KMS-11 (cell line): ENCODE results near the gene PTP4A2.

Experiments used
- H2AFZ ChIP-seq: fragments of 200-600 bp; sonication (generic); 2 replicates; pipeline ENCODE4 v1.6.1; 2016; ENCODE audit warnings: antibody characterized with exemption, mixed run types, low read depth
- H3K27ac ChIP-seq: fragments of 200-600 bp; sonication (generic); 2 replicates; pipeline ENCODE4 v1.6.1; 2016; ENCODE audit warnings: mild to moderate bottlenecking, mixed run types
- H3K27me3 ChIP-seq: fragments of 200-600 bp; sonication (generic); 2 replicates; pipeline ENCODE4 v1.6.1; 2017; ENCODE audit warnings: mild to moderate bottlenecking, low read depth, mixed run types, moderate library complexity; ENCODE audit not compliant: insufficient read depth
- H3K36me3 ChIP-seq: fragments of 200-600 bp; sonication (generic); 2 replicates; pipeline ENCODE4 v1.6.1; 2017; ENCODE audit warnings: mild to moderate bottlenecking, mixed run types; ENCODE audit not compliant: insufficient read depth
- H3K4me1 ChIP-seq: fragments of 200-600 bp; sonication (generic); 2 replicates; pipeline ENCODE4 v1.6.1; 2016; ENCODE audit warnings: mild to moderate bottlenecking, low read depth, mixed run types; ENCODE audit not compliant: poor library complexity, severe bottlenecking
- H3K4me2 ChIP-seq: fragments of 200-600 bp; sonication (generic); 2 replicates; pipeline ENCODE4 v1.7.0; 2016; ENCODE audit warnings: mild to moderate bottlenecking, mixed run types
- H3K4me3 ChIP-seq: fragments of 200-600 bp; sonication (generic); IDR thresholded peaks from 2 replicates; pipeline ENCODE4 v1.6.1; 2017; ENCODE audit warnings: low read depth, low read length, mixed read lengths; ENCODE audit not compliant: insufficient read depth
- H3K79me2 ChIP-seq: fragments of 200-600 bp; sonication (generic); 2 replicates; pipeline ENCODE4 v1.6.1; 2016; ENCODE audit warnings: low read depth, mixed run types; ENCODE audit not compliant: insufficient read depth
- H3K9ac ChIP-seq: fragments of 200-600 bp; sonication (generic); 2 replicates; pipeline ENCODE4 v1.6.1; 2016; ENCODE audit warnings: mild to moderate bottlenecking, mixed run types
- H4K20me1 ChIP-seq: fragments of 200-600 bp; sonication (generic); 2 replicates; pipeline ENCODE4 v1.6.1; 2016; ENCODE audit warnings: mild to moderate bottlenecking, mixed run types; ENCODE audit not compliant: insufficient read depth
- CTCF ChIP-seq: fragments of 200-600 bp; sonication (generic); conservative IDR thresholded peaks from 2 replicates; pipeline ENCODE4 v1.6.1; 2017; ENCODE audit warnings: low read depth, mild to moderate bottlenecking, antibody characterized with exemption, low read length, moderate library complexity, mixed read lengths

PTP4A2 gene

DNA sequence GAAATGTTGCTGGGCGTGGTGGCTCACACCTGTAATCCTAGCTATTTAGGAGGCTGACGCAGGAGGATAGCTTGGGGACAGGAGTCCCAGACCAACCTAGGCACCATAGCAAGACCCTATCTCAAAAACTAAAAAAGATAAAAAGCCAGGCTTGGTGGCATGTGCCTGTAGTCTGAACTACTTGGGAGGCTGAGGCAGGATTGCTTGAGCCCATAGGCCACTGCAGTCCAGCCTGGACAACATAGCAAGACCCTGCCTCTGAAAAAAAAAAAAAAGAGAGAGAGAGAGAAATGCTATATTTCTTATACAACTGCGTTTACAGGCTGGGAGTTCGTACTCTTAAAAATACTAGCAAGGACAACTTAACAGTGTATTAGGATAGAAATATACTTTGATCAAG, 76.1 kb downstream of the PTP4A2 start:
- Histone ChIP-seq H3K79me2 (no peaks in the 10 kb centered on the region), H3K27me3 (no peaks in the 10 kb centered on the region), H3K27ac (no peak overlapping the region), H3K4me1 (no peaks in the 10 kb centered on the region), H3K9ac (no peak overlapping the region), H2AFZ (no peak overlapping the region), H3K36me3 (no peaks in the 10 kb centered on the region), H3K4me3 (no peak overlapping the region), H4K20me1 (no peaks in the 10 kb centered on the region), H3K4me2 (no peak overlapping the region)
- no peak for TF ChIP-seq CTCF

- no peaks in the 10 kb centered on the region for H3K27me3 ChIP-seq
- H3K4me2 ChIP-seq, result no peak overlapping the region
- H2AFZ ChIP-seq, result no peak overlapping the region
- H3K9ac ChIP-seq, result no peak overlapping the region
- no peak overlapping the region for H3K27ac ChIP-seq
- H4K20me1 ChIP-seq, result no peaks in the 10 kb centered on the region
- H3K4me3 ChIP-seq, result no peak overlapping the region
- TF ChIP-seq CTCF, result no peak
- H3K79me2 ChIP-seq, result no peaks in the 10 kb centered on the region
- H3K4me1 ChIP-seq, result no peaks in the 10 kb centered on the region
- H3K36me3 ChIP-seq, result no peaks in the 10 kb centered on the region
These were observed 76.8 kb downstream of the PTP4A2 start for GRCh38 chr1:31861346-31861745.

GRCh38 chr1:31860581-31860980, 77.6 kb downstream of the PTP4A2 start:
- H2AFZ ChIP-seq, result no peak overlapping the region
- H3K4me3 ChIP-seq, result no peak overlapping the region
- H3K4me2 ChIP-seq, result no peak overlapping the region
- H4K20me1 ChIP-seq, result no peaks in the 10 kb centered on the region
- H3K9ac ChIP-seq, result no peak overlapping the region
- no peaks in the 10 kb centered on the region for H3K79me2 ChIP-seq
- no peaks in the 10 kb centered on the region for H3K27me3 ChIP-seq
- H3K27ac ChIP-seq, result no peak overlapping the region
- no peak for TF ChIP-seq CTCF
- H3K4me1 ChIP-seq, result no peaks in the 10 kb centered on the region
- H3K36me3 ChIP-seq, result no peaks in the 10 kb centered on the region

DNA sequence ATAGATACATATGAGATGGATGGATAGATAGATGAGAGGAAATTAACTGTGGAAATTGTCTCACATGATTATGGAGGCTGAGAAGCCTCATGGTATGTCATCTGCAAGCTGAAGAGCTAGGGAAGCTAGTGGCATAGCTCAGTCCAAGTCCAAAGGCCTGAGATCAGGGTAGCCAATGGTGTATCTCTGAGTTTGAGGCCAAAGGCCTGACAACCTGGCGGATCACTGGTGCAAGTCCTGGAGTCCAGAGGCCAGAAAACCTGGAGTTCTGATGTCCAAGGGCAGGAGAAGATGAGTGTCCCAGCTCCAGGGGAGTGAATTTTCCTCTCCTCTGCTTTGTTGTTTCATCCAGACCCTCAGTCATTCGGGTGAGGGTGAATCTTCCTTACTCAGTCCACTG, 78.4 kb downstream of the PTP4A2 start:
- H3K4me2 ChIP-seq, result no peak overlapping the region

More for the DNA sequence above, 78.4 kb downstream of the PTP4A2 start:
- Histone ChIP-seq H3K9ac (no peak overlapping the region), H3K36me3 (no peaks in the 10 kb centered on the region), H3K4me3 (no peak overlapping the region), H3K27ac (no peak overlapping the region), H4K20me1 (no peaks in the 10 kb centered on the region), H3K27me3 (no peaks in the 10 kb centered on the region), H3K79me2 (no peaks in the 10 kb centered on the region), H3K4me1 (no peaks in the 10 kb centered on the region), H2AFZ (no peak overlapping the region)
- no peak for TF ChIP-seq CTCF
